GM12891 (cell line): ENCODE results near the gene PLEKHM2.

Experiments used
- POLR2A ChIP-seq: IDR thresholded peaks from 2 replicates; pipeline ENCODE4 v1.6.1; 2011; ENCODE audit warnings: low read depth, low read length, control low read depth
- POLR2AphosphoS5 ChIP-seq: IDR thresholded peaks from 2 replicates; pipeline ENCODE4 v1.6.1; 2011; ENCODE audit warnings: low read depth, low read length, control low read depth

DNA sequence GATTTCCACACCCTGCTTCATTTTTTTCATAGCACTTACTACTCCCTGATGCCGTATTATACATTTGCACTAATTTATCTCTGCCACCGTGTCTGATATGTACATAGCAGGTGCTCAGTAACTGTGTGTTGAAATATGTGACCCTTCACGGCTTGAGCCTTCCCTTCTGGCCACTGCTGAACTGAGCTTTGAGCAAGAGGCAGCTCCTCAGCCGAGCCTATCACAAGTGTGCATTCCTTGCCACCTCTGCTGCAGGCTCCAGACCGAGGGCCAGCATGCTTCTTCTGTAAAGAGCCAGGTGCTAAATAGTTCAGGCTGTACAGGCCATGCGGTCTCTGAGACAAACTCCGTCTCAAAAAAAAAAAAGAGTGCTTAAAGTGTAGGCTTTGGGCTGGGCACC is 22.6 kb downstream of the PLEKHM2 start:
- no peak for TF ChIP-seq POLR2A
- TF ChIP-seq POLR2AphosphoS5, result no peak
